Measurements from ENCODE around the gene DSG3.

The DSG3 gene

DNA sequence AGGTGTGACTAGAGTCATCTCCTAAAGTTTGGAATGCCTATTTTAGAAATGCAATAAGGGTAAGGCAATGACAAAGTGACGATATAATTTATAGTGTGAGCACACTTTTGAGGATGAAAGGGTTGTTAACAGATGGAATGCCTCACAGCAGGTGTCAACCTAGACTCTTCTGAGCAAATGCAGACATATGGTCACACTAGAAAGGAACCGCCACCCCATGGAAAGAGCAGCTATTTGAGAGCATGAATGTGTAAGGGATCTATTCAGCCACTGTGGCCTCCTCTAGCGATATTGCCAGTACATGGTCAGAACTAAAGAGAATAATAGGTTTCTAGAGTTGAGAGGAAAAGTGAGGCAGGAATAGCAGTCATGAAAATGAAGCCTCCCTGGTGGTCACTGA lies 68.9 kb downstream of the DSG3 start:
- H3K36me3 ChIP-seq (replicated peaks; ENCODE audit: low read depth, low read length) = no peaks in the 10 kb centered on the region
- H3K27ac ChIP-seq (ENCODE audit: low read length) = no peak overlapping the region
- no peak overlapping the region for H3K4me3 ChIP-seq (ENCODE audit: low read length)
- no peaks in the 10 kb centered on the region for H4K20me1 ChIP-seq (ENCODE audit: insufficient read depth, low read length)
- H3K9me3 ChIP-seq (ENCODE audit: insufficient read depth, low read length) = no peaks in the 10 kb centered on the region
- H3K27me3 ChIP-seq (ENCODE audit: low read depth, low read length) = no peaks in the 10 kb centered on the region
- H3K4me1 ChIP-seq (ENCODE audit: low read length) = no peaks in the 10 kb centered on the region
- TF ChIP-seq EZH2phosphoT487 (IDR thresholded peaks at IDR 0.05; ENCODE audit: low read depth) = no peak
- TF ChIP-seq, protein P1, sequence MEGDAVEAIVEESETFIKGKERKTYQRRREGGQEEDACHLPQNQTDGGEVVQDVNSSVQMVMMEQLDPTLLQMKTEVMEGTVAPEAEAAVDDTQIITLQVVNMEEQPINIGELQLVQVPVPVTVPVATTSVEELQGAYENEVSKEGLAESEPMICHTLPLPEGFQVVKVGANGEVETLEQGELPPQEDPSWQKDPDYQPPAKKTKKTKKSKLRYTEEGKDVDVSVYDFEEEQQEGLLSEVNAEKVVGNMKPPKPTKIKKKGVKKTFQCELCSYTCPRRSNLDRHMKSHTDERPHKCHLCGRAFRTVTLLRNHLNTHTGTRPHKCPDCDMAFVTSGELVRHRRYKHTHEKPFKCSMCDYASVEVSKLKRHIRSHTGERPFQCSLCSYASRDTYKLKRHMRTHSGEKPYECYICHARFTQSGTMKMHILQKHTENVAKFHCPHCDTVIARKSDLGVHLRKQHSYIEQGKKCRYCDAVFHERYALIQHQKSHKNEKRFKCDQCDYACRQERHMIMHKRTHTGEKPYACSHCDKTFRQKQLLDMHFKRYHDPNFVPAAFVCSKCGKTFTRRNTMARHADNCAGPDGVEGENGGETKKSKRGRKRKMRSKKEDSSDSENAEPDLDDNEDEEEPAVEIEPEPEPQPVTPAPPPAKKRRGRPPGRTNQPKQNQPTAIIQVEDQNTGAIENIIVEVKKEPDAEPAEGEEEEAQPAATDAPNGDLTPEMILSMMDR (IDR thresholded peaks at IDR 0.05; ENCODE audit: low read depth, low read length) = no peak
- no peak overlapping the region for H3K9ac ChIP-seq (ENCODE audit: low read length)
- no peaks in the 10 kb centered on the region for H3K79me2 ChIP-seq (ENCODE audit: low read length)
- no peak overlapping the region for H3K4me2 ChIP-seq (ENCODE audit: low read length)
- no peak overlapping the region for H2AFZ ChIP-seq (ENCODE audit: low read depth, low read length)

DNA sequence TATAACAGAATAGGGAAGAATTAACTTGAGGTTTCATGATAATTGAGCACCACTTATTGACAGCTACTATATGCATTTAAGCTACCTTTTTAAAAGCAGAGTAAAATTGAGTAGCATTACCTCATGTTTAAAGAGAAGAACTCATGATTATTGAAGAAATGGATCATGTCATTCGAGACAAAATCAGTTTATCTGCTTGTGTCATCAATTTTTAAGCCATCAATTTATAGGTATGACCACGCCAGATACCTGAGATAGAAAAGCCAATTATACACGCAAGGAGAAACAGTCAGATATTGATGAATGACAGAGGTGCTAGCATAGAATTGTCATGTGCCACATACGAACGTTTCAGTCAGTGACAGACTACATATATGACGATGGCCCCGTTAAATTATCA lies 78.8 kb downstream of the DSG3 start:
- Histone ChIP-seq H3K9me3 (ENCODE audit: insufficient read depth, low read length) (no peaks in the 10 kb centered on the region), H3K36me3 (replicated peaks; ENCODE audit: low read depth, low read length) (no peaks in the 10 kb centered on the region), H3K4me1 (ENCODE audit: low read length) (no peaks in the 10 kb centered on the region), H2AFZ (ENCODE audit: low read depth, low read length) (no peak overlapping the region), H3K79me2 (ENCODE audit: low read length) (no peaks in the 10 kb centered on the region), H3K4me2 (ENCODE audit: low read length) (no peak overlapping the region), H3K4me3 (ENCODE audit: low read length) (no peak overlapping the region), H3K27ac (ENCODE audit: low read length) (no peak overlapping the region), H3K27me3 (ENCODE audit: low read depth, low read length) (no peaks in the 10 kb centered on the region), H4K20me1 (ENCODE audit: insufficient read depth, low read length) (no peaks in the 10 kb centered on the region), H3K9ac (ENCODE audit: low read length) (no peak overlapping the region)
- TF ChIP-seq EZH2phosphoT487 (IDR thresholded peaks at IDR 0.05; ENCODE audit: low read depth) = no peak
- TF ChIP-seq, protein P1 (IDR thresholded peaks at IDR 0.05; ENCODE audit: low read depth, low read length) = no peak

Data from OCI-LY3 (cell line).